ENCODE results near the gene PDE6B.

GRCh38 chr4:699816-700580, 74.6 kb downstream of the PDE6B start:
- TF ChIP-seq GATA2 (IDR thresholded peaks at IDR 0.05; ENCODE audit: low read depth, low read length) = no peak
- TF ChIP-seq GATA3 (IDR thresholded peaks at IDR 0.05; ENCODE audit: low read depth, low read length) = no peak

All from SH-SY5Y (cell line).